HepG2 (cell line): ENCODE measurements around the gene ADAMTS15. TPM values are rescaled to one million over a fixed set of nuclear protein-coding genes. Genes with fewer than 3 reads are reported as not detected.

Experiments used
- ATAC-seq: fragments of 200-7000 bp; cut with Tn5 transposase; 3 replicates; pipeline ENCODE4 v1.9.1; 2020; ENCODE audit warnings: mild to moderate bottlenecking, moderate library complexity
- BruUV-seq: library from RNA; stranded (reverse); fragments of 400-500 nt; replicated peaks from 2 replicates; lab custom pipeline; 2021; lab: Mats Ljungman, UMichigan
- CTCF ChIA-PET: fragments of 300-600 bp; formaldehyde crosslinking; extraction: SDS; loops from one replicate; lab custom pipeline; 2021; ENCODE audit warnings: low total read pairs, inconsistent platforms, low intra/inter-chr PET ratio; lab: Yijun Ruan, JAX
- POLR2A ChIA-PET: fragments of 350-600 bp; sonication (Branson Sonifier 250); formaldehyde crosslinking; loops from one replicate; lab custom pipeline; 2020; ENCODE audit warnings: antibody characterized with exemption, inconsistent platforms; lab: Yijun Ruan, JAX
- DNase-seq: peaks from one replicate; pipeline ENCODE4 v3.0.0-alpha.2; 2015; ENCODE audit warnings: low spot score
- FAIRE-seq: peaks from 3 replicates; lab custom pipeline; 2011; peaks lifted over from hg19 to GRCh38; lab: Jason Lieb, UNC
- H2AFZ ChIP-seq: one replicate; pipeline ENCODE4 v1.6.1; 2011; ENCODE audit warnings: low read length, inconsistent platforms
- H3K27ac ChIP-seq: fragments of 300-600 bp; 3 replicates; pipeline ENCODE4 v1.8.0; 2011; ENCODE audit warnings: mixed run types, mild to moderate bottlenecking, mixed read lengths, low read length, inconsistent platforms; ENCODE audit not compliant: insufficient read depth; ENCODE audit errors: extremely low read length
- H3K27me3 ChIP-seq, 2 experiments: fragments of 200-600 bp in 1 of 2; 2 replicates in 1 of 2; 3 replicates in 1 of 2; pipeline versions ENCODE4 v1.6.0 to v1.8.0; 2011; ENCODE audit warnings: low read length in 2 of 2, mild to moderate bottlenecking in 2 of 2, moderate library complexity in 2 of 2, inconsistent platforms in 1 of 2; ENCODE audit not compliant: insufficient read depth in 2 of 2, control insufficient read depth in 1 of 2
- H3K36me3 ChIP-seq, 2 experiments: fragments of 200-600 bp in 1 of 2; replicated peaks in 1 of 2; 2 replicates in 1 of 2; 3 replicates in 1 of 2; pipeline versions ENCODE4 v1.5.1 to v1.8.0; 2011; ENCODE audit warnings: low read length in 2 of 2, inconsistent platforms in 1 of 2; ENCODE audit not compliant: insufficient read depth in 2 of 2, control insufficient read depth in 1 of 2
- H3K4me1 ChIP-seq: 2 replicates; pipeline ENCODE4 v1.5.1; 2012; ENCODE audit warnings: low read length, inconsistent platforms; ENCODE audit not compliant: insufficient read depth
- H3K4me2 ChIP-seq: 2 replicates; pipeline ENCODE4 v1.6.0; 2011; ENCODE audit warnings: low read depth, low read length, inconsistent platforms
- H3K4me3 ChIP-seq, 3 experiments: fragments of 200-600 bp in 1 of 3; sonication (generic), shearing (Covaris generic) in 1 of 3; replicated peaks in 1 of 3; 2 replicates each; pipeline ENCODE4 v1.5.1; 2011 to 2016; ENCODE audit warnings: low read length in 3 of 3, inconsistent platforms in 2 of 3, low read depth in 2 of 3, mild to moderate bottlenecking in 2 of 3, control low read depth in 1 of 3, mixed read lengths in 1 of 3; ENCODE audit not compliant: insufficient read depth in 1 of 3
- H3K79me2 ChIP-seq: one replicate; pipeline ENCODE4 v1.6.1; 2011; ENCODE audit warnings: low read length, inconsistent platforms; ENCODE audit not compliant: insufficient read depth
- H3K9ac ChIP-seq: 2 replicates; pipeline ENCODE4 v1.6.0; 2011; ENCODE audit warnings: mild to moderate bottlenecking, low read depth, low read length, inconsistent platforms; ENCODE audit not compliant: insufficient read depth
- H3K9me3 ChIP-seq: 2 replicates; pipeline ENCODE4 v1.5.1; 2012; ENCODE audit warnings: mild to moderate bottlenecking, low read length
- H4K20me1 ChIP-seq: 2 replicates; pipeline ENCODE4 v1.6.0; 2011; ENCODE audit warnings: inconsistent platforms, mild to moderate bottlenecking, low read length, moderate library complexity; ENCODE audit not compliant: insufficient read depth
- EZH2 ChIP-seq: conservative IDR thresholded peaks from 2 replicates; pipeline ENCODE4 v1.6.1; 2012; ENCODE audit warnings: mild to moderate bottlenecking, low read depth, low read length, moderate library complexity
- STAG1 ChIP-seq: sonication (generic); formaldehyde crosslinking; IDR thresholded peaks from 2 replicates; pipeline ENCODE4 v1.4.0; 2020; ENCODE audit warnings: missing genetic modification reagents
- WGBS: methylation state at CpG from one replicate; pipeline ENCODE4 v1.1.6; 2017; ENCODE audit warnings: low lambda C conversion rate; 5-methylcytosine and 5-hydroxymethylcytosine counted together
- in situ Hi-C: cut with HindIII; loops from 2 replicates; pipeline ENCODE4 v1.10.0; 2017; ENCODE audit warnings: low pct_unique_long_range_greater_than_20kb; ENCODE audit not compliant: extremely low pct_ligation_motif_present
- intact Hi-C: fragments of 100-400 bp; cut with micrococcal nuclease; formaldehyde crosslinking; loops from one replicate; pipeline ENCODE4 v1.10.0; 2022; ENCODE audit not compliant: unreplicated experiment
- polyA plus RNA-seq, 8 experiments: library from polyadenylated mRNA; depleted of rRNA in 3 of 8; stranded (reverse) in 7 of 8; unstranded in 1 of 8; fragments of >200 nt; fragmentation: Illumina TruSeq in 4 of 8; extraction: Trizol in 4 of 8; gene quantifications; 2 replicates each; pipeline versions ENCODE4 v1.2.1 to v1.2.3, GENCODE V29; 2011 to 2016; ENCODE audit warnings: low read depth in 4 of 8, missing spikeins in 1 of 8, mixed read lengths in 1 of 8; ENCODE audit not compliant: insufficient read depth in 1 of 8
- total RNA-seq, 5 experiments: library from RNA; depleted of rRNA; stranded (reverse); fragments of >200 nt; fragmentation: Illumina TruSeq; extraction: Trizol; gene quantifications; 2 replicates each; pipeline ENCODE4 v1.2.3, GENCODE V29; 2016; ENCODE audit warnings: low read depth in 1 of 5
- TF ChIP-seq, protein P1 (sequence below): sonication (generic); formaldehyde crosslinking; IDR thresholded peaks from 2 replicates; pipeline ENCODE4 v1.4.0; 2020; ENCODE audit warnings: missing genetic modification reagents, borderline replicate concordance

Gene ADAMTS15
- total and polyA plus RNA-seq, 2 of the 13 experiments (the other 11 are each of a cell fraction or from before 2014, with no cell fraction given) = 0.01 to 0.02 TPM

DNA sequence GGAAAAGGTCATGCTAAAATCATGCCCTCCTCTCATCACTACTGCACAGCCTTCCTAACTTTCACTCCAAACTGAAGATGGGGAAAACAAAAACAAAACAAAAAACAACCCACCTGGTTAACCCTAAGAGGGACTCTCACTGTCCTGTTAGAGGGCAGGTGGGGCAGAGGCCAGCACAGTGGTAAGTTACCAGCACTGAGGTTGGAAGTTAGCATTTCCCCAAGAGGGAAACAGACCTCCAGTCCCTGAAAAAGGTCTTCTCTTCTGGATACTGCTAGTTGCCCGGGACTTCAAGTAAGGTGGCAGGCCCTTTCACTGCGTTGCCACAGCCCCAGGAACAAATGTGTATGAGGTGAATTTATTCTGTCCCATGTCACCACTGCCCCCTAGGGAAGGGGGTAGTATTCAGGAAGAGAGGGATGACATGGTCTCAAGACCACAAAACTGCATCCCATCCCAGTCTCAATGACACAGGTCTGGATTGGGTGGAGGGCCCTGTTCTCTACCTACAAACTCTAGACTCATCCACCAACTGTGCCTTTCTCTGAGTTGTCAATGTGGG, 19.2 kb upstream of the ADAMTS15 start:
- CTCF ChIA-PET = interaction anchor here (7.7 kb wide), 1 partner anchor 431 kb away, joined by 255 read pairs; no protein-coding TSS in a partner anchor
- no peak for FAIRE-seq
- no peak for DNase-seq
- Histone ChIP-seq H3K27ac (no peak overlapping the region), H3K27me3 (peaks cover 8 to 55% of the 10 kb centered on the region in 2 experiments; a peak in 4 of 5 replicates), H2AFZ (no peak overlapping the region), H3K4me1 (no peaks in the 10 kb centered on the region), H3K79me2 (no peaks in the 10 kb centered on the region)
- no peak for ATAC-seq
- in situ Hi-C loops = no loop called here
- intact Hi-C loops = no loop called here
- BruUV-seq = no TSS peak
- 0 out of 2 replicates have a peak, but pooled peaks have one; percentile 19 for TF ChIP-seq EZH2
- TF ChIP-seq, protein P1, sequence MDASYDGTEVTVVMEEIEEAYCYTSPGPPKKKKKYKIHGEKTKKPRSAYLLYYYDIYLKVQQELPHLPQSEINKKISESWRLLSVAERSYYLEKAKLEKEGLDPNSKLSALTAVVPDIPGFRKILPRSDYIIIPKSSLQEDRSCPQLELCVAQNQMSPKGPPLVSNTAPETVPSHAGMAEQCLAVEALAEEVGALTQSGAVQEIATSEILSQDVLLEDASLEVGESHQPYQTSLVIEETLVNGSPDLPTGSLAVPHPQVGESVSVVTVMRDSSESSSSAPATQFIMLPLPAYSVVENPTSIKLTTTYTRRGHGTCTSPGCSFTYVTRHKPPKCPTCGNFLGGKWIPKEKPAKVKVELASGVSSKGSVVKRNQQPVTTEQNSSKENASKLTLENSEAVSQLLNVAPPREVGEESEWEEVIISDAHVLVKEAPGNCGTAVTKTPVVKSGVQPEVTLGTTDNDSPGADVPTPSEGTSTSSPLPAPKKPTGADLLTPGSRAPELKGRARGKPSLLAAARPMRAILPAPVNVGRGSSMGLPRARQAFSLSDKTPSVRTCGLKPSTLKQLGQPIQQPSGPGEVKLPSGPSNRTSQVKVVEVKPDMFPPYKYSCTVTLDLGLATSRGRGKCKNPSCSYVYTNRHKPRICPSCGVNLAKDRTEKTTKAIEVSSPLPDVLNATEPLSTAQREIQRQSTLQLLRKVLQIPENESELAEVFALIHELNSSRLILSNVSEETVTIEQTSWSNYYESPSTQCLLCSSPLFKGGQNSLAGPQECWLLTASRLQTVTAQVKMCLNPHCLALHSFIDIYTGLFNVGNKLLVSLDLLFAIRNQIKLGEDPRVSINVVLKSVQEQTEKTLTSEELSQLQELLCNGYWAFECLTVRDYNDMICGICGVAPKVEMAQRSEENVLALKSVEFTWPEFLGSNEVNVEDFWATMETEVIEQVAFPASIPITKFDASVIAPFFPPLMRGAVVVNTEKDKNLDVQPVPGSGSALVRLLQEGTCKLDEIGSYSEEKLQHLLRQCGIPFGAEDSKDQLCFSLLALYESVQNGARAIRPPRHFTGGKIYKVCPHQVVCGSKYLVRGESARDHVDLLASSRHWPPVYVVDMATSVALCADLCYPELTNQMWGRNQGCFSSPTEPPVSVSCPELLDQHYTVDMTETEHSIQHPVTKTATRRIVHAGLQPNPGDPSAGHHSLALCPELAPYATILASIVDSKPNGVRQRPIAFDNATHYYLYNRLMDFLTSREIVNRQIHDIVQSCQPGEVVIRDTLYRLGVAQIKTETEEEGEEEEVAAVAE (CRISPR knock-in tag) = no peak
- 0 out of 2 replicates have a peak, but pooled peaks have one; percentile 4 for TF ChIP-seq STAG1 (CRISPR knock-in tag)
- TF ChIP-seq, all 625 proteins: peak for 2
- no peak overlapping the region for H3K4me3 ChIP-seq
- H3K36me3 ChIP-seq = no peaks in the 10 kb centered on the region
- H3K9me3 ChIP-seq = no peaks in the 10 kb centered on the region
- no peak overlapping the region for H3K9ac ChIP-seq
- no peaks in the 10 kb centered on the region for H4K20me1 ChIP-seq
- POLR2A ChIA-PET = no interaction called here
- no peak overlapping the region for H3K4me2 ChIP-seq
- 0% methylated on average over 1 of the region's 2 CpGs for WGBS
